Cardiac muscle cell (in vitro differentiated cells and primary cell): Measurements from ENCODE around the gene OR1E2. TPM values are rescaled to one million over a fixed set of nuclear protein-coding genes. Genes with fewer than 3 reads are reported as not detected.
"Not testable (repeated sequence)": the region's sequence is repeated elsewhere in the genome, so short reads cannot be mapped to it uniquely, and the experiment has no call there.

Experiments used
- DNase-seq, 2 donors: peaks; one replicate each; pipeline versions ENCODE4 v3.0.0 to v3.0.0-alpha.2; 2010 to 2017; ENCODE audit warnings: low read depth in 1 of 2, low spot score in 1 of 2
- H3K27ac ChIP-seq: fragments of 200-600 bp; sonication (generic); 2 replicates; pipeline ENCODE4 v1.5.1; 2016
- H3K27me3 ChIP-seq: fragments of 200-600 bp; sonication (generic); 2 replicates; pipeline ENCODE4 v1.6.0; 2016; ENCODE audit warnings: control low read depth
- H3K36me3 ChIP-seq: fragments of 200-600 bp; sonication (generic); 2 replicates; pipeline ENCODE4 v1.5.1; 2016; ENCODE audit warnings: control low read depth
- H3K4me1 ChIP-seq: fragments of 200-600 bp; sonication (generic); 2 replicates; pipeline ENCODE4 v1.8.1; 2017; ENCODE audit warnings: low read depth, mild to moderate bottlenecking, mixed run types
- H3K4me3 ChIP-seq: fragments of 200-600 bp; sonication (generic); 2 replicates; pipeline ENCODE4 v1.5.1; 2016; ENCODE audit warnings: mild to moderate bottlenecking
- H3K9me3 ChIP-seq: fragments of 200-600 bp; sonication (generic); 2 replicates; pipeline ENCODE4 v1.5.1; 2017; ENCODE audit warnings: low read depth, mild to moderate bottlenecking, control low read depth
- polyA plus RNA-seq: library from polyadenylated mRNA; unstranded; fragments of >200 nt; fragmentation: Nextera tagmentation; extraction: Ambion mirVana; gene quantifications from 2 replicates; pipeline ENCODE4 v1.2.1, GENCODE V29; 2016
- total RNA-seq: library from RNA; depleted of rRNA; stranded (reverse); fragments of >200 nt; gene quantifications from 2 replicates; pipeline ENCODE4 v1.2.3, GENCODE V29; 2016
- TF ChIP-seq, protein P1 (sequence below): IDR thresholded peaks from 2 replicates; pipeline ENCODE4 v1.5.1; 2012; ENCODE audit warnings: low read depth, mild to moderate bottlenecking, low read length

The OR1E2 gene
- total and polyA plus RNA-seq, 2 experiments from 2014 or later = not detected

- Histone ChIP-seq H3K36me3 (no peaks in the 10 kb centered on the region), H3K27ac (no peak within 1 kb of the TSS), H3K27me3 (no peaks in the 10 kb centered on the region), H3K4me3 (no peak within 1 kb of the TSS), H3K9me3 (no peaks in the 10 kb centered on the region), H3K4me1 (no peaks in the 10 kb centered on the region)
- no peak for DNase-seq
- TF ChIP-seq, protein P1, sequence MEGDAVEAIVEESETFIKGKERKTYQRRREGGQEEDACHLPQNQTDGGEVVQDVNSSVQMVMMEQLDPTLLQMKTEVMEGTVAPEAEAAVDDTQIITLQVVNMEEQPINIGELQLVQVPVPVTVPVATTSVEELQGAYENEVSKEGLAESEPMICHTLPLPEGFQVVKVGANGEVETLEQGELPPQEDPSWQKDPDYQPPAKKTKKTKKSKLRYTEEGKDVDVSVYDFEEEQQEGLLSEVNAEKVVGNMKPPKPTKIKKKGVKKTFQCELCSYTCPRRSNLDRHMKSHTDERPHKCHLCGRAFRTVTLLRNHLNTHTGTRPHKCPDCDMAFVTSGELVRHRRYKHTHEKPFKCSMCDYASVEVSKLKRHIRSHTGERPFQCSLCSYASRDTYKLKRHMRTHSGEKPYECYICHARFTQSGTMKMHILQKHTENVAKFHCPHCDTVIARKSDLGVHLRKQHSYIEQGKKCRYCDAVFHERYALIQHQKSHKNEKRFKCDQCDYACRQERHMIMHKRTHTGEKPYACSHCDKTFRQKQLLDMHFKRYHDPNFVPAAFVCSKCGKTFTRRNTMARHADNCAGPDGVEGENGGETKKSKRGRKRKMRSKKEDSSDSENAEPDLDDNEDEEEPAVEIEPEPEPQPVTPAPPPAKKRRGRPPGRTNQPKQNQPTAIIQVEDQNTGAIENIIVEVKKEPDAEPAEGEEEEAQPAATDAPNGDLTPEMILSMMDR = no peak
Measured at GRCh38 chr17:3411070-3411469, 22.6 kb downstream of the OR1E2 start, which contains the start of gene OR3A3. Gene OR3A3 (plus strand): TSS chr17:3411370.

GRCh38 chr17:3403856-3404255 lies 29.8 kb downstream of the OR1E2 start:
- H3K27me3 ChIP-seq, H3K36me3 ChIP-seq, H3K27ac ChIP-seq, H3K9me3 ChIP-seq, DNase-seq, H3K4me3 ChIP-seq, H3K4me1 ChIP-seq: not testable (repeated sequence)

GRCh38 chr17:3401786-3402185 lies 31.9 kb downstream of the OR1E2 start:
- TF ChIP-seq, protein P1 = no peak
- no peaks in the 10 kb centered on the region for H3K27me3 ChIP-seq
- no peaks in the 10 kb centered on the region for H3K36me3 ChIP-seq
- DNase-seq = no peak
- H3K4me1 ChIP-seq = no peaks in the 10 kb centered on the region
- no peak overlapping the region for H3K27ac ChIP-seq
- no peaks in the 10 kb centered on the region for H3K9me3 ChIP-seq
- H3K4me3 ChIP-seq = no peak overlapping the region

DNA sequence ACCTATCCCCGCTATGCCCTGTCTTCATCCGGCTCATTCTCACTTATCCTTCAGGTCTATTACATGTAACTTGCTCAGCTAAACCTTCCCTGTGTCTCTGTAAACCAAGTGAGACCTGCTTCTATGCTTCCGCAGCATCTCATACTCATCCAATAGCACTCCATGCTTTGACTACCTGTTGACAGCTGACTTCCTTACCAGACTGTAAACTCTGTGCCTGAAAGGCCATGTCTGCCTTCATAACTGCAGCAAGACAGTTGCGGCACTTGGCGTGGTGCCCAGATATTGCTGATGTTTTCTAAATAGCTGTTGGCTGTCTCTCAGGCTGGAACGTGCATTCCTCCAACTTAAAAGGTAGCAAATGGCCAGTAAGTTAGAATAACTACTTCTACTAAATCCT lies 33.6 kb downstream of the OR1E2 start:
- H3K36me3 ChIP-seq = no peaks in the 10 kb centered on the region
- H3K4me1 ChIP-seq = no peaks in the 10 kb centered on the region
- H3K27ac ChIP-seq = no peak overlapping the region
- TF ChIP-seq, protein P1 = no peak
- H3K9me3 ChIP-seq = peaks cover 3% of the 10 kb centered on the region
- no peaks in the 10 kb centered on the region for H3K27me3 ChIP-seq
- H3K4me3 ChIP-seq = no peak overlapping the region
- DNase-seq = no peak

DNA sequence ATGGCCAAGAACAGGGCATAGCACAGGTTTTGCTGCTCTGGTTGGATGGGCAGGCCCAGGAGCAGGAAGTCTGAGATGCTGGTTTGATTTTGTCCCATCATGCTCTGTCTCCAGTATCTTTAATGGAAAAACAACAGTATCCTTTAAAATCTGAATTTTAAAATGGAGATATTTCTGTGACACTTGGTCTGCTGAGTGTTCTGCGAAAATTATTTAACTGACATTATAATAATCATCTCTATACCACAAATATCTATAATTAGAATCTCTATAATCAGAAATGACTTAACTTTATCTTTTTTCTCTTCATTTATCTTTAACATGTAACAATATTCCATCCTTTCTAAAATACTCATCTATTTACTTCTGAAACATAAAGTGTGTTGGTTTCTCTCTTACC lies 35.3 kb downstream of the OR1E2 start, which contains the start of gene OR1E1:
Gene OR1E1 (minus strand): TSS at position 101 of the 400 bp plus-strand sequence. CDS start 0 bp downstream, at position 101.
- H3K9me3 ChIP-seq = peaks cover 3% of the 10 kb centered on the region
- TF ChIP-seq, protein P1 = no peak

DNA sequence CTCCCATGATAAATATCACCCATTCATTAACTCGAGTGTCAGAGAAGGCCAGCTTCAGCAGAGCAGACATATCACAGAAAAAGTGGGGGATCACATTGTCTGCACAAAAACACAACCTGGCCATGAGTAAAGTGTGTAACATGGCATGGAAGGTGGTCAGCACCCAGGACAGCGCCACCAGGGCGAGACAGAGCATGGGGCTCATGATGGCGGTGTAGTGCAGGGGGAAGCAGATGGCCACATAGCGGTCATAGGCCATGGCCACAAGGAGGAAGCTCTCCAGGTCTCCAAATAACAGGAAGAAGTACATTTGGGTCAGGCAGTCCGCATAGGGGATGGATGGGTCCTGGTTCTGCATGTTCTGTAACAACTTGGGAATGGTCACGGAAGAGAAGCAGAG lies 35.8 kb downstream of the OR1E2 start:
- H3K27me3 ChIP-seq, H3K9me3 ChIP-seq, DNase-seq, H3K36me3 ChIP-seq, H3K4me1 ChIP-seq, H3K27ac ChIP-seq, H3K4me3 ChIP-seq: not testable (repeated sequence)

More for the DNA sequence above, 35.3 kb downstream of the OR1E2 start, which contains the start of gene OR1E1:
- DNase-seq = no peak
- no peak within 1 kb of the TSS for H3K4me3 ChIP-seq
- H3K36me3 ChIP-seq = no peaks in the 10 kb centered on the region
- no peaks in the 10 kb centered on the region for H3K27me3 ChIP-seq
- H3K27ac ChIP-seq = no peak within 1 kb of the TSS
- no peaks in the 10 kb centered on the region for H3K4me1 ChIP-seq

- Histone ChIP-seq H3K4me3 (no peak overlapping the region), H3K9me3 (no peaks in the 10 kb centered on the region), H3K27ac (no peak overlapping the region), H3K4me1 (no peaks in the 10 kb centered on the region), H3K36me3 (no peaks in the 10 kb centered on the region), H3K27me3 (no peaks in the 10 kb centered on the region)
- TF ChIP-seq, protein P1 = no peak
- no peak for DNase-seq
Measured at GRCh38 chr17:3389791-3390190, 43.9 kb downstream of the OR1E2 start.
